DND-41 (cell line): ENCODE data around the gene GPR31.

Experiments
- ATAC-seq: fragments of 200-7000 bp; cut with Tn5 transposase; 3 replicates; pipeline ENCODE4 v1.9.1; 2021; ENCODE audit warnings: low read depth; ENCODE audit not compliant: insufficient read depth
- DNase-seq: peaks from one replicate; pipeline ENCODE4 v3.0.0-alpha.2; 2020
- H2AFZ ChIP-seq: 2 replicates; pipeline ENCODE4 v1.6.0; 2012; ENCODE audit warnings: low read depth, low read length
- H3K27ac ChIP-seq: 2 replicates; pipeline ENCODE4 v1.5.1; 2012; ENCODE audit warnings: low read length, inconsistent platforms
- H3K27me3 ChIP-seq: fragments of 200-600 bp; sonication (generic); 2 replicates; pipeline ENCODE4 v1.6.0; 2012; ENCODE audit warnings: low read length, mild to moderate bottlenecking, inconsistent platforms; ENCODE audit not compliant: insufficient read depth, poor library complexity
- H3K36me3 ChIP-seq: 2 replicates; pipeline ENCODE4 v1.5.1; 2012; ENCODE audit warnings: low read length, inconsistent platforms; ENCODE audit not compliant: insufficient read depth
- H3K4me1 ChIP-seq: 2 replicates; pipeline ENCODE4 v1.5.1; 2012; ENCODE audit warnings: mild to moderate bottlenecking, low read length; ENCODE audit not compliant: insufficient read depth
- H3K4me2 ChIP-seq: 2 replicates; pipeline ENCODE4 v1.6.0; 2012; ENCODE audit warnings: mild to moderate bottlenecking, moderate library complexity, low read length, inconsistent platforms; ENCODE audit not compliant: insufficient read depth
- H3K4me3 ChIP-seq, 2 experiments: fragments of 200-600 bp in 1 of 2; shearing (Covaris generic) in 1 of 2; 2 replicates each; pipeline ENCODE4 v1.5.1; 2012 to 2016; ENCODE audit warnings: inconsistent platforms in 2 of 2, low read length in 2 of 2, mild to moderate bottlenecking in 2 of 2, low read depth in 1 of 2, moderate library complexity in 1 of 2
- H3K79me2 ChIP-seq: 2 replicates; pipeline ENCODE4 v1.6.0; 2012; ENCODE audit warnings: low read length, inconsistent platforms; ENCODE audit not compliant: insufficient read depth
- H3K9ac ChIP-seq: 2 replicates; pipeline ENCODE4 v1.6.0; 2012; ENCODE audit warnings: low read depth, mild to moderate bottlenecking, inconsistent platforms, low read length, moderate library complexity
- H3K9me3 ChIP-seq: 2 replicates; pipeline ENCODE4 v1.5.1; 2012; ENCODE audit warnings: low read length, moderate library complexity, mild to moderate bottlenecking, inconsistent platforms; ENCODE audit not compliant: insufficient read depth, severe bottlenecking
- H4K20me1 ChIP-seq: 2 replicates; pipeline ENCODE4 v1.6.0; 2012; ENCODE audit warnings: low read length; ENCODE audit not compliant: insufficient read depth
- CTCF ChIP-seq: IDR thresholded peaks from 2 replicates; pipeline ENCODE4 v1.5.1; 2012; ENCODE audit warnings: borderline replicate concordance, low read length, moderate library complexity, mild to moderate bottlenecking; ENCODE audit not compliant: poor library complexity, severe bottlenecking; ENCODE audit errors: extremely low read depth
- EZH2 ChIP-seq: IDR thresholded peaks from 3 replicates; pipeline ENCODE4 v1.6.1; 2012; ENCODE audit warnings: borderline replicate concordance, low read depth, mild to moderate bottlenecking, moderate library complexity, low read length, inconsistent platforms; ENCODE audit not compliant: severe bottlenecking

The GPR31 gene

GRCh38 chr6:167119670-167120582, 37.9 kb downstream of the GPR31 start:
- TF ChIP-seq CTCF (no peak), EZH2 (no peak)
- H3K27me3 ChIP-seq = peaks cover 3% of the 10 kb centered on the region
- no peak overlapping the region for H3K4me3 ChIP-seq
- no peaks in the 10 kb centered on the region for H4K20me1 ChIP-seq
- H3K9me3 ChIP-seq = no peaks in the 10 kb centered on the region
- no peaks in the 10 kb centered on the region for H3K79me2 ChIP-seq
- no peaks in the 10 kb centered on the region for H3K36me3 ChIP-seq
- no peaks in the 10 kb centered on the region for H3K4me1 ChIP-seq
- no peak overlapping the region for H3K27ac ChIP-seq
- H2AFZ ChIP-seq = no peak overlapping the region
- H3K4me2 ChIP-seq = no peak overlapping the region
- no peak overlapping the region for H3K9ac ChIP-seq
- peak; percentile 9 for DNase-seq
- ATAC-seq = peak; percentile 64; the same call in 2 of the 3 replicates

- ATAC-seq = no peak
- no peak for DNase-seq
- H2AFZ ChIP-seq = no peak overlapping the region
- H3K36me3 ChIP-seq = no peaks in the 10 kb centered on the region
- no peak overlapping the region for H3K27ac ChIP-seq
- H3K4me1 ChIP-seq = no peaks in the 10 kb centered on the region
- H3K9ac ChIP-seq = no peak overlapping the region
- no peak overlapping the region for H3K4me2 ChIP-seq
- H4K20me1 ChIP-seq = no peaks in the 10 kb centered on the region
- peaks cover 3% of the 10 kb centered on the region for H3K27me3 ChIP-seq
- H3K4me3 ChIP-seq = no peak overlapping the region
- H3K79me2 ChIP-seq = no peaks in the 10 kb centered on the region
- H3K9me3 ChIP-seq = no peaks in the 10 kb centered on the region
- TF ChIP-seq EZH2 (no peak), CTCF (no peak)
Measured at GRCh38 chr6:167118839-167119238, 38.9 kb downstream of the GPR31 start.

- Histone ChIP-seq H3K4me1 (no peaks in the 10 kb centered on the region), H3K4me3 (no peak overlapping the region), H3K27me3 (peaks cover 3% of the 10 kb centered on the region), H4K20me1 (no peaks in the 10 kb centered on the region), H3K9me3 (no peaks in the 10 kb centered on the region), H3K4me2 (no peak overlapping the region), H2AFZ (no peak overlapping the region), H3K27ac (no peak overlapping the region), H3K9ac (no peak overlapping the region), H3K79me2 (no peaks in the 10 kb centered on the region), H3K36me3 (no peaks in the 10 kb centered on the region)
- no peak for DNase-seq
- TF ChIP-seq EZH2 (no peak), CTCF (no peak)
- ATAC-seq = no peak
Measured at GRCh38 chr6:167118006-167118405, 39.8 kb downstream of the GPR31 start.
